HepG2 (cell line): ENCODE results near the gene EVL.

Experiments used
- PRPF4 ChIP-seq: fragments of 200-400 bp; formaldehyde crosslinking; IDR thresholded peaks from 2 replicates; pipeline ENCODE4 v1.6.1; 2016; ENCODE audit warnings: low read length, low read depth; ENCODE audit not compliant: poor library complexity, severe bottlenecking
- SETDB1 ChIP-seq: sonication (generic); formaldehyde crosslinking; IDR thresholded peaks from 2 replicates; pipeline ENCODE4 v1.5.1; 2020; ENCODE audit warnings: missing genetic modification reagents, mild to moderate bottlenecking, borderline replicate concordance
- SMC3 ChIP-seq: IDR thresholded peaks from 2 replicates; pipeline ENCODE4 v1.6.1; 2011; ENCODE audit warnings: low read length, improper control_type of control experiment
- TAF1 ChIP-seq: sonication (generic); formaldehyde crosslinking; IDR thresholded peaks from 2 replicates; pipeline ENCODE4 v1.4.0; 2020; ENCODE audit warnings: missing genetic modification reagents
- TF ChIP-seq, protein P1 (sequence below): sonication (generic); formaldehyde crosslinking; IDR thresholded peaks from 2 replicates; pipeline ENCODE4 v1.9.0; 2022; ENCODE audit warnings: low read depth, missing genetic modification reagents

- TF ChIP-seq, protein P1, sequence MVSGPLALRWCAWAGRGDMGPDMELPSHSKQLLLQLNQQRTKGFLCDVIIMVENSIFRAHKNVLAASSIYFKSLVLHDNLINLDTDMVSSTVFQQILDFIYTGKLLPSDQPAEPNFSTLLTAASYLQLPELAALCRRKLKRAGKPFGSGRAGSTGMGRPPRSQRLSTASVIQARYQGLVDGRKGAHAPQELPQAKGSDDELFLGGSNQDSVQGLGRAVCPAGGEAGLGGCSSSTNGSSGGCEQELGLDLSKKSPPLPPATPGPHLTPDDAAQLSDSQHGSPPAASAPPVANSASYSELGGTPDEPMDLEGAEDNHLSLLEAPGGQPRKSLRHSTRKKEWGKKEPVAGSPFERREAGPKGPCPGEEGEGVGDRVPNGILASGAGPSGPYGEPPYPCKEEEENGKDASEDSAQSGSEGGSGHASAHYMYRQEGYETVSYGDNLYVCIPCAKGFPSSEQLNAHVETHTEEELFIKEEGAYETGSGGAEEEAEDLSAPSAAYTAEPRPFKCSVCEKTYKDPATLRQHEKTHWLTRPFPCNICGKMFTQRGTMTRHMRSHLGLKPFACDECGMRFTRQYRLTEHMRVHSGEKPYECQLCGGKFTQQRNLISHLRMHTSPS (CRISPR knock-in tag), result no peak
- TF ChIP-seq SETDB1 (CRISPR knock-in tag) (no peak), PRPF4 (no peak), TAF1 (CRISPR knock-in tag) (no peak), SMC3 (no peak)
Observed at GRCh38 chr14:100104006-100104352, 38.8 kb downstream of the EVL start.
